NCI-H2171 treated with DMSO at 0.1 percent for 48 hours (cell line): ENCODE data around the gene GYG2.

ENCODE experiments used
- DNase-seq: peaks from one replicate; lab custom pipeline; 2025; lab: John Stamatoyannopoulos, UW

Gene GYG2

GRCh38 chrX:2817036-2817435 lies 11.7 kb upstream of the GYG2 start:
- DNase-seq = no peak

GRCh38 chrX:2819345-2820135 lies 9.2 kb upstream of the GYG2 start:
- DNase-seq = no peak

- DNase-seq = no peak
Observed at GRCh38 chrX:2820136-2820771, 8.5 kb upstream of the GYG2 start.

GRCh38 chrX:2823795-2824386 lies 4.8 kb upstream of the GYG2 start:
- DNase-seq = no peak

GRCh38 chrX:2824886-2825285 lies 3.8 kb upstream of the GYG2 start:
- no peak for DNase-seq

- no peak for DNase-seq
Observed at GRCh38 chrX:2828959-2829411, 255 bp downstream of the GYG2 start.

GRCh38 chrX:2829469-2830246 lies 928 bp downstream of the GYG2 start:
- no peak for DNase-seq

GRCh38 chrX:2831471-2832228 lies 2.9 kb downstream of the GYG2 start:
- DNase-seq = no peak

- DNase-seq = no peak
Observed at GRCh38 chrX:2837961-2838360, 9.2 kb downstream of the GYG2 start.

- DNase-seq = no peak
Observed at GRCh38 chrX:2840961-2841360, 12.2 kb downstream of the GYG2 start.

- DNase-seq = no peak
Observed at GRCh38 chrX:2841537-2841936, 12.8 kb downstream of the GYG2 start.

- no peak for DNase-seq
Observed at GRCh38 chrX:2846992-2847391, 18.3 kb downstream of the GYG2 start.

- no peak for DNase-seq
Observed at GRCh38 chrX:2848871-2849301, 20.2 kb downstream of the GYG2 start.

GRCh38 chrX:2854918-2855317 lies 26.2 kb downstream of the GYG2 start:
- DNase-seq = no peak

- no peak for DNase-seq
Observed at GRCh38 chrX:2855761-2856160, 27.0 kb downstream of the GYG2 start.

GRCh38 chrX:2857566-2857965 lies 28.8 kb downstream of the GYG2 start:
- no peak for DNase-seq

- DNase-seq = no peak
Observed at GRCh38 chrX:2859197-2859797, 30.6 kb downstream of the GYG2 start.

GRCh38 chrX:2862404-2862803 lies 33.7 kb downstream of the GYG2 start:
- no peak for DNase-seq

- no peak for DNase-seq
Observed at GRCh38 chrX:2863646-2864045, 34.9 kb downstream of the GYG2 start.

GRCh38 chrX:2867206-2867605 lies 38.5 kb downstream of the GYG2 start:
- DNase-seq = no peak

- DNase-seq = no peak
Observed at GRCh38 chrX:2870650-2871049, 41.9 kb downstream of the GYG2 start.
